ENCODE results near the gene PPARG.

The PPARG gene

GRCh38 chr3:12252889-12253288 is 36.0 kb upstream of the PPARG start:
- Histone ChIP-seq H3K9ac (ENCODE audit: low read depth, low read length) (no peak overlapping the region), H3K27ac (ENCODE audit: low read length) (no peak overlapping the region), H3K79me2 (ENCODE audit: insufficient read depth, low read length) (no peaks in the 10 kb centered on the region), H3K36me3 (ENCODE audit: insufficient read depth, low read length) (no peaks in the 10 kb centered on the region), H2AFZ (ENCODE audit: low read depth, low read length) (no peak overlapping the region), H3K4me2 (ENCODE audit: insufficient read depth, low read length) (no peak overlapping the region), H4K20me1 (ENCODE audit: insufficient read depth, low read length) (no peaks in the 10 kb centered on the region), H3K9me3 (ENCODE audit: insufficient read depth, low read length, severe bottlenecking) (peaks cover 7% of the 10 kb centered on the region), H3K27me3 (ENCODE audit: insufficient read depth, low read length, poor library complexity) (no peaks in the 10 kb centered on the region), H3K4me1 (ENCODE audit: insufficient read depth, low read length) (no peaks in the 10 kb centered on the region), H3K4me3 (ENCODE audit: low read depth in 1 of 2, low read length in 2 of 2) (no peak overlapping the region)
- TF ChIP-seq CTCF (IDR thresholded peaks at IDR 0.05; ENCODE audit: borderline replicate concordance, extremely low read depth, low read length, poor library complexity, severe bottlenecking) (no peak), EZH2 (IDR thresholded peaks at IDR 0.05; ENCODE audit: borderline replicate concordance, low read depth, low read length, severe bottlenecking) (no peak)
- DNase-seq (no peak), ATAC-seq (ENCODE audit: insufficient read depth, low read depth) (no peak)

GRCh38 chr3:12253516-12254343 is 35.1 kb upstream of the PPARG start:
- no peak overlapping the region for H3K27ac ChIP-seq (ENCODE audit: low read length)
- H3K4me3 ChIP-seq (ENCODE audit: low read depth in 1 of 2, low read length in 2 of 2), result no peak overlapping the region
- H3K36me3 ChIP-seq (ENCODE audit: insufficient read depth, low read length), result no peaks in the 10 kb centered on the region
- no peak overlapping the region for H3K9ac ChIP-seq (ENCODE audit: low read depth, low read length)
- no peak overlapping the region for H2AFZ ChIP-seq (ENCODE audit: low read depth, low read length)
- H3K4me2 ChIP-seq (ENCODE audit: insufficient read depth, low read length), result no peak overlapping the region
- no peaks in the 10 kb centered on the region for H3K4me1 ChIP-seq (ENCODE audit: insufficient read depth, low read length)
- H3K9me3 ChIP-seq (ENCODE audit: insufficient read depth, low read length, severe bottlenecking), result peaks cover 7% of the 10 kb centered on the region
- no peaks in the 10 kb centered on the region for H4K20me1 ChIP-seq (ENCODE audit: insufficient read depth, low read length)
- no peaks in the 10 kb centered on the region for H3K27me3 ChIP-seq (ENCODE audit: insufficient read depth, low read length, poor library complexity)
- TF ChIP-seq EZH2 (IDR thresholded peaks at IDR 0.05; ENCODE audit: borderline replicate concordance, low read depth, low read length, severe bottlenecking) (no peak), CTCF (IDR thresholded peaks at IDR 0.05; ENCODE audit: borderline replicate concordance, extremely low read depth, low read length, poor library complexity, severe bottlenecking) (no peak)
- no peaks in the 10 kb centered on the region for H3K79me2 ChIP-seq (ENCODE audit: insufficient read depth, low read length)
- ATAC-seq (ENCODE audit: insufficient read depth, low read depth), result no peak
- no peak for DNase-seq

GRCh38 chr3:12255393-12255792 is 33.5 kb upstream of the PPARG start:
- no peak for TF ChIP-seq CTCF (IDR thresholded peaks at IDR 0.05; ENCODE audit: borderline replicate concordance, extremely low read depth, low read length, poor library complexity, severe bottlenecking)
- DNase-seq, result no peak
- no peak overlapping the region for H3K27ac ChIP-seq (ENCODE audit: low read length)
- no peaks in the 10 kb centered on the region for H3K27me3 ChIP-seq (ENCODE audit: insufficient read depth, low read length, poor library complexity)
- H3K36me3 ChIP-seq (ENCODE audit: insufficient read depth, low read length), result no peaks in the 10 kb centered on the region
- H3K9ac ChIP-seq (ENCODE audit: low read depth, low read length), result no peak overlapping the region
- H2AFZ ChIP-seq (ENCODE audit: low read depth, low read length), result no peak overlapping the region
- H3K9me3 ChIP-seq (ENCODE audit: insufficient read depth, low read length, severe bottlenecking), result no peaks in the 10 kb centered on the region
- H3K4me2 ChIP-seq (ENCODE audit: insufficient read depth, low read length), result no peak overlapping the region
- H4K20me1 ChIP-seq (ENCODE audit: insufficient read depth, low read length), result no peaks in the 10 kb centered on the region
- no peak overlapping the region for H3K4me3 ChIP-seq (ENCODE audit: low read depth in 1 of 2, low read length in 2 of 2)
- H3K4me1 ChIP-seq (ENCODE audit: insufficient read depth, low read length), result no peaks in the 10 kb centered on the region
- no peak for ATAC-seq (ENCODE audit: insufficient read depth, low read depth)
- H3K79me2 ChIP-seq (ENCODE audit: insufficient read depth, low read length), result no peaks in the 10 kb centered on the region
